Sigmoid colon (tissue), 7 donors: ENCODE results near the gene ABCC8. TPM values are rescaled to one million over a fixed set of nuclear protein-coding genes. Genes with fewer than 3 reads are reported as not detected.

ENCODE experiments used
- DNase-seq: peaks from one replicate; pipeline ENCODE4 v3.0.0-alpha.2; 2019
- H3K27ac ChIP-seq, 4 donors: fragments of 200-600 bp; sonication (generic); one replicate each; pipeline ENCODE4 v1.5.1; 2016 to 2019; ENCODE audit warnings: mild to moderate bottlenecking in 1 of 4
- H3K27me3 ChIP-seq, 3 donors: fragments of 200-600 bp; sonication (generic); one replicate each; pipeline ENCODE4 v1.5.1; 2019; ENCODE audit warnings: mild to moderate bottlenecking in 1 of 3
- H3K36me3 ChIP-seq, 4 donors: fragments of 200-600 bp; sonication (generic); one replicate each; pipeline ENCODE4 v1.5.1; 2016 to 2019
- H3K4me1 ChIP-seq, 4 donors: fragments of 200-600 bp; sonication (generic); one replicate each; pipeline ENCODE4 v1.5.1; 2017 to 2019
- H3K4me3 ChIP-seq, 4 donors: fragments of 200-600 bp; sonication (generic); one replicate each; pipeline ENCODE4 v1.5.1; 2017 to 2019; ENCODE audit warnings: mild to moderate bottlenecking in 2 of 4, moderate library complexity in 1 of 4
- H3K9me3 ChIP-seq, 4 donors: fragments of 200-600 bp in 3 of 4; sonication (generic) in 3 of 4; one replicate each; pipeline versions ENCODE4 v1.5.1 to v1.6.1; 2013 to 2019
- EP300 ChIP-seq, 4 donors: sonication (generic); formaldehyde crosslinking; IDR thresholded peaks; one replicate each; pipeline ENCODE4 v1.6.1; 2017; ENCODE audit warnings: antibody characterized with exemption in 4 of 4
- POLR2A ChIP-seq, 2 donors: fragments of 450-650 bp; IDR thresholded peaks; one replicate each; pipeline ENCODE4 v1.6.1; 2016; ENCODE audit warnings: antibody characterized with exemption in 2 of 2, mild to moderate bottlenecking in 2 of 2, moderate library complexity in 2 of 2
- POLR2AphosphoS5 ChIP-seq, 4 donors: sonication (generic); formaldehyde crosslinking; IDR thresholded peaks; one replicate each; pipeline ENCODE4 v1.6.1; 2017; ENCODE audit warnings: antibody characterized with exemption in 4 of 4
- WGBS, 2 donors: extraction: QIAGEN DNeasy Blood & Tissue Kit; methylation state at CpG; one replicate each; pipeline ENCODE4 v1.1.7; 2013; 5-methylcytosine and 5-hydroxymethylcytosine counted together
- intact Hi-C: fragments of 100-400 bp; cut with DNase I; formaldehyde crosslinking; loops from one replicate; pipeline ENCODE4 v1.15.1; 2023
- polyA plus RNA-seq, 3 donors: library from polyadenylated mRNA; stranded (reverse); fragments of 200-250 nt; gene quantifications; one replicate each; pipeline ENCODE4 v1.2.3, GENCODE V29; 2013
- total RNA-seq, 4 donors: library from RNA; depleted of rRNA; stranded (reverse); fragments of >200 nt; gene quantifications; one replicate each; pipeline ENCODE4 v1.1.0, GENCODE V29; 2016
- TF ChIP-seq, protein P1 (sequence below), 4 experiments: fragments of 450-650 bp in 3 of 4; fragments of 200-600 bp in 1 of 4; IDR thresholded peaks; one replicate each; pipeline ENCODE4 v1.5.1; 2016 to 2019; ENCODE audit warnings: antibody characterized with exemption in 4 of 4, mild to moderate bottlenecking in 3 of 4, moderate library complexity in 2 of 4
- donor health status: healthy with polysubstance abuse.
- donor health status: Bipolar disorder and iron deficiency.
- donor health status: healthy.

Gene ABCC8
- total and polyA plus RNA-seq, 7 donors: 0.23 to 9.7 (median 2.6) TPM

DNA sequence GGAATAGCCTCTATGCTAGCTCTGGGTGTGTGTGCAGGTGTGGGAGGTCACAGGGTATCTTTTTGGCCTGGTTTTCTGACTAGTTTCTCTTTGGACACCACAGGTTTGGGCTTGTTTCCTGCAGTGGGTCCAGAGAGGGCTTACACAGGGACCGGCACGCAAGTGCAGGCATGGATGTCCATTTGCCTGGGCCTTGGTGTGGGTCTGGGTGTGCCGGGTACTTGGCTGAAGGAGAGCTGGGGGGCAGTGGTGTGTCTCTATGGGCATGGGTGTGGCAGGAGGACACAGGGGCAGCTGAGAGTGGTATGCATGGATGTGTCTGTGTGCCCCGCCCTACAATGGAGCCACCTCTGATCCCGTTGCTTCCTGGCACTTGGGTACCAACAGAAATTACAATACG lies 80.7 kb downstream of the ABCC8 start:
- TF ChIP-seq, protein P1, sequence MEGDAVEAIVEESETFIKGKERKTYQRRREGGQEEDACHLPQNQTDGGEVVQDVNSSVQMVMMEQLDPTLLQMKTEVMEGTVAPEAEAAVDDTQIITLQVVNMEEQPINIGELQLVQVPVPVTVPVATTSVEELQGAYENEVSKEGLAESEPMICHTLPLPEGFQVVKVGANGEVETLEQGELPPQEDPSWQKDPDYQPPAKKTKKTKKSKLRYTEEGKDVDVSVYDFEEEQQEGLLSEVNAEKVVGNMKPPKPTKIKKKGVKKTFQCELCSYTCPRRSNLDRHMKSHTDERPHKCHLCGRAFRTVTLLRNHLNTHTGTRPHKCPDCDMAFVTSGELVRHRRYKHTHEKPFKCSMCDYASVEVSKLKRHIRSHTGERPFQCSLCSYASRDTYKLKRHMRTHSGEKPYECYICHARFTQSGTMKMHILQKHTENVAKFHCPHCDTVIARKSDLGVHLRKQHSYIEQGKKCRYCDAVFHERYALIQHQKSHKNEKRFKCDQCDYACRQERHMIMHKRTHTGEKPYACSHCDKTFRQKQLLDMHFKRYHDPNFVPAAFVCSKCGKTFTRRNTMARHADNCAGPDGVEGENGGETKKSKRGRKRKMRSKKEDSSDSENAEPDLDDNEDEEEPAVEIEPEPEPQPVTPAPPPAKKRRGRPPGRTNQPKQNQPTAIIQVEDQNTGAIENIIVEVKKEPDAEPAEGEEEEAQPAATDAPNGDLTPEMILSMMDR (IDR thresholded peaks at IDR 0.05): no peak
- TF ChIP-seq POLR2A (IDR thresholded peaks at IDR 0.05): no peak
- intact Hi-C loops: no loop called here
- WGBS, 2 donors: 76 to 90% methylated on average over 6 of the region's 6 CpGs
- no peak overlapping the region for H3K4me3 ChIP-seq
- H3K36me3 ChIP-seq: no peaks in the 10 kb centered on the region
- H3K9me3 ChIP-seq: no peaks in the 10 kb centered on the region
- DNase-seq: no peak
- no peaks in the 10 kb centered on the region for H3K27me3 ChIP-seq
- H3K4me1 ChIP-seq: no peaks in the 10 kb centered on the region
- no peak overlapping the region for H3K27ac ChIP-seq

DNA sequence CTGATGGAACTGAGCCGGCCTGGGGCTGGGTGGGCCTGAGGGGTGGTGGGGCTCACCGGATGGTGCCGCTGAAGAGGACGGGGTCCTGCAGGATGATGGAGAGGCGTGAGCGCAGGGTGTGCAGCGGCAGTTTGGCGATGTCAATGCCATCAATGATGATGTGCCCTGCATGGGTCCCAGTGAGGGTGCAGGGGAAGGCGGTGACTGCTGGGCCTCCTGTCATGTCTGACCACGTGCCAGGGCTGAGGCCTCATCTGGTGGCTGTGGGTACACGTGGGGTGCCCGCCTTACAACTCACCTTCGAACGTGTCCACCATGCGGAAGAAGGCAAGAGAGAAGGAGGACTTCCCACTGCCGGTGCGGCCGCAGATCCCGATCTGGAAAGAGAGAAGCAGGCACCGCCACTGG lies 81.1 kb downstream of the ABCC8 start:
- Histone ChIP-seq H3K4me1 (no peaks in the 10 kb centered on the region), H3K4me3 (no peak overlapping the region), H3K27ac (no peak overlapping the region), H3K27me3 (no peaks in the 10 kb centered on the region), H3K9me3 (no peaks in the 10 kb centered on the region), H3K36me3 (no peaks in the 10 kb centered on the region)
- TF ChIP-seq POLR2A (IDR thresholded peaks at IDR 0.05): no peak
- TF ChIP-seq POLR2AphosphoS5 (IDR thresholded peaks at IDR 0.05): no peak
- no peak for TF ChIP-seq EP300 (IDR thresholded peaks at IDR 0.05)
- TF ChIP-seq, protein P1 (IDR thresholded peaks at IDR 0.05): no peak
- intact Hi-C loops: no loop called here
- 91 to 95% methylated on average over 20 of the region's 20 CpGs for WGBS, 2 donors
- no peak for DNase-seq

DNA sequence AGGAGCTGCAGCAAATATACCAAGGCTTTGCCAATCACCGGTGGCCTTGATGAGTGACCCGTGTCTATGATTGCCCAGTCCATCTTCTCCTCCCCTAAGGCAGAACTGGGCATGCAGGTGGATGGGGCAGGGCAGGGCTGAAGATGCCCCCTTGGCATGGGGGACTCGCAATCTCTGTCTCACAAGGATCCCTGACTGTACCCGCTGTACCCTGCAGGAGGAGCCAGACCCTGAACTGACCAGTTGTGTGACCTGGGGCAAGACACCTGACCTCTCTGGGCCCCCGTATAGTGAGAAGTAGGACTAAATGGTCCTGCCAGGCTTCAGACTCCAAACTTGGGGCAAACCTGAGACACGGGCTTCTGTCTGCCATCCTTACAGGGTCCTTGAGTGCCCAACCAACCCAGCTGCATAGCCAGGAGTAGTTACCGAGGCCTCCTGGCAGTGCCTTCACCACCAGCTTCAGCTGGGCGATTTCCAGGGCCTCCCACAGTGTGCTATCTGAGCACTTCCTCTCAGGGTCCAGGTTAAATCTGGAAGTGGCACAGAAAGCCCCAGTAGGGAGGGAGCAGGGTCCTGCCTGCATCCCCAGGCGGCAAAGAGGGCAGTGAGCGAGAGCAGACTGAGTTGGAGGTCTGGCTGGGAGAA lies 81.8 kb downstream of the ABCC8 start:
- Histone ChIP-seq H3K27me3 (no peaks in the 10 kb centered on the region), H3K4me1 (no peaks in the 10 kb centered on the region), H3K4me3 (no peak overlapping the region), H3K36me3 (no peaks in the 10 kb centered on the region), H3K27ac (no peak overlapping the region), H3K9me3 (no peaks in the 10 kb centered on the region)
- 89 to 92% methylated on average over 10 of the region's 10 CpGs for WGBS, 2 donors
- no peak for TF ChIP-seq POLR2A (IDR thresholded peaks at IDR 0.05)
- intact Hi-C loops: no loop called here
- DNase-seq: no peak

DNA sequence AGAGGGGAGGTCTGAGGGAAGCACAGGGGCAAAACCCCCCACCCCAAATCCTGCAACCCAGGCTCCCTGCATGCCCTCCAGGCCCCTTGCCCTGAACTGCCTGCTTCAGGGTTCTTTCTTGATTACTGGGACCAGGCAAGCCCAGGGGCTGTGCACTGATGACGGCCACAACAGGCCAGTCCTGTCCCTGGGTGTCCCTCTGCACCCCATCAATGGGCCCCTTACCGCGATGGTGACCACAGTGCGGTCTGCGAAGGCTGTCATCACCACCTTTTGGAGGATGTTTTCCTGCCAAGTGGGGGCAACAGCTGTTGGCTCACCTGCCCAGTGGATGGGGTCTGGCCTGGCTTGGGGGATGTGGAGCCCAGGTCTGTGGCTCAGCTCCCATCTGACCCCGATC lies 83.2 kb downstream of the ABCC8 start:
- H3K4me3 ChIP-seq: no peak overlapping the region
- H3K4me1 ChIP-seq: peaks cover 0 to 10% (median 6%) of the 10 kb centered on the region in 4 donors
- intact Hi-C loops: no loop called here
- no peak overlapping the region for H3K27ac ChIP-seq
- H3K27me3 ChIP-seq: no peaks in the 10 kb centered on the region
- no peaks in the 10 kb centered on the region for H3K36me3 ChIP-seq
- 94% methylated on average over 6 of the region's 6 CpGs for WGBS, 2 donors
- TF ChIP-seq POLR2A (IDR thresholded peaks at IDR 0.05) (no peak), POLR2AphosphoS5 (IDR thresholded peaks at IDR 0.05) (no peak), EP300 (IDR thresholded peaks at IDR 0.05) (no peak)
- TF ChIP-seq, protein P1 (IDR thresholded peaks at IDR 0.05): no peak
- no peak for DNase-seq
- no peaks in the 10 kb centered on the region for H3K9me3 ChIP-seq

DNA sequence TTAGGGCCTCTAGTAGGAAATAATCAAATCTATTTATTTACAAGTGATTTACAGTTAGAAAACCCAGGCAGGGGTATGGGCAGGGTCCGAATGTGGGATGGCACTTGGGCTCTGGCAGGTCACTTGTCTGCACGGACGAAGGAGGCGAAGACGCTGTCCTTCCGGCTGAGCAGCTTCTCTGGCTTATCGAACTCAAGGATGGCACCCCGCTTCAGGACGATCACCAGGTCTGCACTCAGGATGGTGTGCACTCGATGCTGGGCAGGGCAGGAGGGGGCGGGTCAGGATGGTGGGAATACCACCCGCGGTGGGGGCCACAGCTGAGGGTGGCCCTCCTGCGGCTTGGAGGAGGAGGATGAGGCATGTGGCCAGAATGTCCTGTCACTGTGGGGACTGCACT lies 83.8 kb downstream of the ABCC8 start:
- no peak for DNase-seq
- Histone ChIP-seq H3K36me3 (no peaks in the 10 kb centered on the region), H3K9me3 (no peaks in the 10 kb centered on the region), H3K27me3 (no peaks in the 10 kb centered on the region), H3K4me3 (no peak overlapping the region), H3K4me1 (peaks cover 0 to 11% (median 8%) of the 10 kb centered on the region in 4 donors), H3K27ac (no peak overlapping the region)
- intact Hi-C loops: no loop called here
- no peak for TF ChIP-seq EP300 (IDR thresholded peaks at IDR 0.05)
- no peak for TF ChIP-seq POLR2A (IDR thresholded peaks at IDR 0.05)
- no peak for TF ChIP-seq POLR2AphosphoS5 (IDR thresholded peaks at IDR 0.05)
- TF ChIP-seq, protein P1 (IDR thresholded peaks at IDR 0.05): no peak
- 90 to 95% methylated on average over 14 of the region's 14 CpGs for WGBS, 2 donors
